Aortic smooth muscle cell (primary cell): ENCODE results near the gene MCHR1. TPM values are rescaled to one million over a fixed set of nuclear protein-coding genes. Genes with fewer than 3 reads are reported as not detected.

ENCODE experiments used
- total RNA-seq: library from RNA; depleted of rRNA; stranded (reverse); fragments of >200 nt; gene quantifications from 2 replicates; pipeline ENCODE4 v1.2.3, GENCODE V29; 2014

MCHR1 gene
- 0.13 and 0.25 TPM in 2 replicates for total RNA-seq

GRCh38 chr22:40679249-40679963, at the start of gene MCHR1:
TSS of gene MCHR1 (plus strand) at chr22:40679484. CDS start at chr22:40679653, 169 bp downstream.

GRCh38 chr22:40636380-40637182, 42.7 kb upstream of the MCHR1 start, which contains the start of gene MRTFA:
TSS of gene MRTFA (minus strand) at chr22:40636719.

Other genes with a start within 250 kb of the MCHR1 start
- 17.4 and 19.5 TPM in 2 replicates for gene MRTFA, start 42.8 kb upstream of the MCHR1 start, total RNA-seq
- 12.3 and 12.4 TPM in 2 replicates for gene SLC25A17, start 139.9 kb downstream of the MCHR1 start, total RNA-seq
- 272 and 330 TPM in 2 replicates for gene ST13, start 177.2 kb downstream of the MCHR1 start, total RNA-seq
- gene XPNPEP3, start 177.7 kb downstream of the MCHR1 start, total RNA-seq = 5.8 and 10.2 TPM in 2 replicates
- not detected in 2 replicates for gene DNAJB7, start 182.6 kb downstream of the MCHR1 start, total RNA-seq